GM23338 (cell line): Measurements from ENCODE around the gene SPG21. TPM values are rescaled to one million over a fixed set of nuclear protein-coding genes. Genes with fewer than 3 reads are reported as not detected.

ENCODE experiments used
- ATAC-seq: fragments of 200-7000 bp; cut with Tn5 transposase; 3 replicates; pipeline ENCODE4 v1.9.1; 2020
- DNase-seq: peaks from one replicate; pipeline ENCODE4 v3.0.0-alpha.2; 2015; ENCODE audit warnings: low spot score
- H2AFZ ChIP-seq: fragments of 200-600 bp; sonication (generic); 2 replicates; pipeline ENCODE4 v1.8.0; 2016; ENCODE audit warnings: antibody characterized with exemption, mild to moderate bottlenecking, moderate library complexity
- H3F3A ChIP-seq: fragments of 200-600 bp; sonication (generic); replicated peaks from 2 replicates; pipeline ENCODE4 v1.8.0; 2017; ENCODE audit warnings: antibody characterized with exemption, mixed run types, low read depth
- H3K27ac ChIP-seq: fragments of 200-600 bp; sonication (generic); 2 replicates; pipeline ENCODE4 v1.6.1; 2016; ENCODE audit warnings: low read depth
- H3K27me3 ChIP-seq: fragments of 200-600 bp; sonication (generic); 2 replicates; pipeline ENCODE4 v1.8.0; 2016; ENCODE audit warnings: mild to moderate bottlenecking, mixed run types, moderate library complexity; ENCODE audit not compliant: insufficient read depth
- H3K36me3 ChIP-seq: fragments of 200-600 bp; sonication (generic); 2 replicates; pipeline ENCODE4 v1.8.0; 2016; ENCODE audit warnings: mild to moderate bottlenecking; ENCODE audit not compliant: insufficient read depth
- H3K4me1 ChIP-seq: fragments of 200-600 bp; sonication (generic); 2 replicates; pipeline ENCODE4 v1.8.0; 2016; ENCODE audit warnings: mild to moderate bottlenecking, moderate library complexity; ENCODE audit not compliant: insufficient read depth
- H3K4me2 ChIP-seq: fragments of 200-600 bp; sonication (generic); 2 replicates; pipeline ENCODE4 v1.7.1; 2017; ENCODE audit warnings: mixed run types
- H3K4me3 ChIP-seq: fragments of 200-600 bp; sonication (generic); 2 replicates; pipeline ENCODE4 v1.6.1; 2016; ENCODE audit warnings: mixed run types
- H3K79me2 ChIP-seq: fragments of 200-600 bp; sonication (generic); replicated peaks from 2 replicates; pipeline ENCODE4 v1.8.0; 2017; ENCODE audit warnings: mild to moderate bottlenecking; ENCODE audit not compliant: insufficient read depth
- H3K9me2 ChIP-seq: fragments of 200-600 bp; sonication (generic); 2 replicates; pipeline ENCODE4 v1.8.0; 2017; ENCODE audit not compliant: insufficient read depth
- H4K20me1 ChIP-seq: fragments of 200-600 bp; sonication (generic); replicated peaks from 2 replicates; pipeline ENCODE4 v1.8.0; 2017; ENCODE audit warnings: mild to moderate bottlenecking; ENCODE audit not compliant: insufficient read depth
- H3K27ac Mint-ChIP-seq: 2 replicates; pipeline ENCODE4 v1.8.0; 2020; ENCODE audit warnings: inconsistent platforms, mild to moderate bottlenecking, moderate library complexity, mixed read lengths
- H3K27me3 Mint-ChIP-seq: 3 replicates; pipeline ENCODE4 v1.8.0; 2022; ENCODE audit warnings: low read depth, mild to moderate bottlenecking, moderate library complexity, mixed read lengths, inconsistent platforms; ENCODE audit not compliant: insufficient read depth, poor library complexity
- H3K36me3 Mint-ChIP-seq: 3 replicates; pipeline ENCODE4 v1.8.0; 2021; ENCODE audit warnings: low read depth, mild to moderate bottlenecking, inconsistent platforms, moderate library complexity, mixed read lengths
- H3K4me1 Mint-ChIP-seq: 3 replicates; pipeline ENCODE4 v1.8.0; 2020; ENCODE audit warnings: mild to moderate bottlenecking, inconsistent platforms, mixed read lengths
- H3K4me3 Mint-ChIP-seq: 3 replicates; pipeline ENCODE4 v1.8.0; 2021; ENCODE audit warnings: moderate library complexity, mild to moderate bottlenecking, inconsistent platforms, mixed read lengths
- H3K9me3 Mint-ChIP-seq: 3 replicates; pipeline ENCODE4 v1.8.0; 2020; ENCODE audit warnings: moderate library complexity, mild to moderate bottlenecking, inconsistent platforms, mixed read lengths
- CREB1 ChIP-seq: fragments of 250-450 bp; sonication (Bioruptor Pico); IDR thresholded peaks from 2 replicates; pipeline ENCODE4 v1.5.0; 2020; ENCODE audit warnings: low read depth, mild to moderate bottlenecking, moderate library complexity
- CTCF ChIP-seq, 2 experiments: fragments of 200-600 bp in 1 of 2; sonication (generic) in 1 of 2; conservative IDR thresholded peaks; 2 replicates each; pipeline versions ENCODE4 v1.5.1 to v1.6.1; 2016 to 2017; ENCODE audit warnings: antibody characterized with exemption in 2 of 2, low read depth in 2 of 2, mild to moderate bottlenecking in 2 of 2, moderate library complexity in 1 of 2
- JUNB ChIP-seq: IDR thresholded peaks from one replicate; pipeline ENCODE4 v1.6.1; 2016; ENCODE audit warnings: antibody characterized with exemption; ENCODE audit not compliant: unreplicated experiment
- POLR2AphosphoS5 ChIP-seq: IDR thresholded peaks from 2 replicates; pipeline ENCODE4 v1.6.1; 2016; ENCODE audit warnings: antibody characterized with exemption, low read depth
- REST ChIP-seq: IDR thresholded peaks from one replicate; pipeline ENCODE4 v1.6.1; 2018; ENCODE audit warnings: antibody characterized with exemption; ENCODE audit not compliant: unreplicated experiment
- STAT1 ChIP-seq: IDR thresholded peaks from one replicate; pipeline ENCODE4 v1.6.1; 2016; ENCODE audit warnings: antibody characterized with exemption; ENCODE audit not compliant: unreplicated experiment
- ZNF331 ChIP-seq: fragments of 250-450 bp; sonication (Bioruptor Pico); IDR thresholded peaks from 2 replicates; pipeline ENCODE4 v1.5.0; 2020; ENCODE audit warnings: low read depth, mild to moderate bottlenecking, moderate library complexity
- ZNF462 ChIP-seq: fragments of 250-450 bp; sonication (Bioruptor Pico); IDR thresholded peaks from 2 replicates; pipeline ENCODE4 v1.5.0; 2020; ENCODE audit warnings: mild to moderate bottlenecking, moderate library complexity
- polyA plus RNA-seq: library from polyadenylated mRNA; unstranded; fragments of >200 nt; fragmentation: Nextera tagmentation; extraction: Ambion mirVana; gene quantifications from 2 replicates; pipeline ENCODE4 v1.2.1, GENCODE V29; 2016
- total RNA-seq: library from RNA; depleted of rRNA; stranded (reverse); fragments of >200 nt; shearing (Covaris generic); gene quantifications from 2 replicates; pipeline ENCODE4 v1.2.3, GENCODE V29; 2014

Gene SPG21
- total and polyA plus RNA-seq, 2 experiments from 2014 or later, result 81.0 to 102 TPM

- Histone ChIP-seq H3K4me1 (no peaks in the 10 kb centered on the region), H3F3A (0 out of 2 replicates have a peak, but pooled peaks cover 2% of the 10 kb centered on the region), H3K27me3 (no peaks in the 10 kb centered on the region), H4K20me1 (no peaks in the 10 kb centered on the region; the same call in 1 of the 2 replicates), H3K36me3 (no peaks in the 10 kb centered on the region), H3K4me3 (no peak overlapping the region), H3K27ac (no peak overlapping the region), H3K9me2 (no peaks in the 10 kb centered on the region), H3K4me2 (no peak overlapping the region), H3K79me2 (no peaks in the 10 kb centered on the region), H2AFZ (no peak overlapping the region)
- no peak for TF ChIP-seq CTCF (conservative IDR thresholded peaks at IDR 0.05; ENCODE audit: low read depth in 2 of 2)
- no peak for TF ChIP-seq REST
- TF ChIP-seq JUNB, result no peak
- no peak for TF ChIP-seq ZNF462 (CRISPR knock-in tag)
- no peak for TF ChIP-seq CREB1 (CRISPR knock-in tag)
- TF ChIP-seq POLR2AphosphoS5, result no peak
- no peak for TF ChIP-seq ZNF331
- TF ChIP-seq STAT1, result no peak
- Mint-ChIP-seq H3K27ac (0 out of 2 replicates have a peak overlapping the region, but pooled peaks have one; percentile 28), H3K36me3 (peaks cover 6% of the 10 kb centered on the region; the same call in 2 of the 3 replicates), H3K9me3 (no peaks in the 10 kb centered on the region), H3K4me3 (no peak overlapping the region), H3K27me3 (peaks cover 8% of the 10 kb centered on the region), H3K4me1 (no peaks in the 10 kb centered on the region; the same call in 2 of the 3 replicates)
- no peak for DNase-seq
- no peak for ATAC-seq
These were observed 58.8 kb downstream of the SPG21 start for GRCh38 chr15:64930778-64931371.
